ENCODE measurements around the gene TCF7L1. TPM values are rescaled to one million over a fixed set of nuclear protein-coding genes. Genes with fewer than 3 reads are reported as not detected.
A peak's percentile ranks its signal among the peaks of the same experiment; 100 is the strongest.

TCF7L1 gene
- polyA plus RNA-seq, 1 experiment = 3.2 TPM

- CTCF ChIA-PET = interaction anchor here (0.8 to 2.1 kb wide), 6 partner anchors 11 to 81 kb away, joined by 3 to 7 read pairs (median 4); partner anchors contain the start of gene TCF7L1
- TF ChIP-seq CTCF (IDR thresholded peaks at IDR 0.05; ENCODE audit: insufficient read depth, low read depth, low read length) = no peak
- DNase-seq (ENCODE audit: low read depth) = no peak
Measured at GRCh38 chr2:85213901-85214512, 80.8 kb downstream of the TCF7L1 start.

GRCh38 chr2:85215081-85215447 is 81.9 kb downstream of the TCF7L1 start:
- CTCF ChIA-PET = interaction anchor here (0.6 to 1.9 kb wide), 6 partner anchors 12 to 83 kb away, joined by 3 to 7 read pairs (median 4); partner anchors contain the start of gene TCF7L1
- no peak overlapping the region for H3K4me3 ChIP-seq (ENCODE audit: low read depth, low read length)

More at GRCh38 chr2:85213901-85214512, 80.8 kb downstream of the TCF7L1 start:
- Histone ChIP-seq H3K27me3 (ENCODE audit: control insufficient read depth, insufficient read depth, low read length) (0 out of 2 replicates have a peak, but pooled peaks cover 2% of the 10 kb centered on the region), H3K4me3 (ENCODE audit: low read depth, low read length) (no peak overlapping the region), H3K36me3 (ENCODE audit: control insufficient read depth, insufficient read depth, low read length) (no peaks in the 10 kb centered on the region)
- POLR2A ChIA-PET = no interaction called here

GRCh38 chr2:85215448-85216401 is 82.5 kb downstream of the TCF7L1 start:
- POLR2A ChIA-PET = no interaction called here
- Histone ChIP-seq H3K36me3 (ENCODE audit: control insufficient read depth, insufficient read depth, low read length) (no peaks in the 10 kb centered on the region), H3K27me3 (ENCODE audit: control insufficient read depth, insufficient read depth, low read length) (0 out of 2 replicates have a peak, but pooled peaks cover 2% of the 10 kb centered on the region), H3K4me3 (ENCODE audit: low read depth, low read length) (no peak overlapping the region)
- TF ChIP-seq CTCF (IDR thresholded peaks at IDR 0.05; ENCODE audit: insufficient read depth, low read depth, low read length) = no peak
- peak; percentile 80 for DNase-seq (ENCODE audit: low read depth)
- CTCF ChIA-PET = interaction anchor here (1.1 to 1.9 kb wide), 2 partner anchors 51 to 83 kb away, joined by 5 to 7 read pairs; partner anchors contain the start of gene TCF7L1

More at GRCh38 chr2:85215081-85215447, 81.9 kb downstream of the TCF7L1 start:
- TF ChIP-seq CTCF (IDR thresholded peaks at IDR 0.05; ENCODE audit: insufficient read depth, low read depth, low read length) = no peak
- no peak for DNase-seq (ENCODE audit: low read depth)
- H3K27me3 ChIP-seq (ENCODE audit: control insufficient read depth, insufficient read depth, low read length) = 0 out of 2 replicates have a peak, but pooled peaks cover 2% of the 10 kb centered on the region
- POLR2A ChIA-PET = interaction anchor here (0.6 kb wide), 1 partner anchor 14 kb away, joined by 3 read pairs; no protein-coding TSS in a partner anchor
- no peaks in the 10 kb centered on the region for H3K36me3 ChIP-seq (ENCODE audit: control insufficient read depth, insufficient read depth, low read length)

GRCh38 chr2:85216927-85217326 is 83.7 kb downstream of the TCF7L1 start:
- DNase-seq (ENCODE audit: low read depth) = no peak
- POLR2A ChIA-PET = no interaction called here

More at GRCh38 chr2:85216927-85217326, 83.7 kb downstream of the TCF7L1 start:
- H3K27me3 ChIP-seq (ENCODE audit: control insufficient read depth, insufficient read depth, low read length) = 0 out of 2 replicates have a peak, but pooled peaks cover 2% of the 10 kb centered on the region
- no peak overlapping the region for H3K4me3 ChIP-seq (ENCODE audit: low read depth, low read length)
- no peak for TF ChIP-seq CTCF (IDR thresholded peaks at IDR 0.05; ENCODE audit: insufficient read depth, low read depth, low read length)
- CTCF ChIA-PET = interaction anchor here (1.0 kb wide), 1 partner anchor 50 kb away, joined by 3 read pairs; no protein-coding TSS in a partner anchor
- no peaks in the 10 kb centered on the region for H3K36me3 ChIP-seq (ENCODE audit: control insufficient read depth, insufficient read depth, low read length)
